Endothelial cell of hepatic sinusoid (primary cell): ENCODE data around the gene TRMT5.

Experiments
- in situ Hi-C: cut with HindIII; loops from 2 replicates; pipeline ENCODE4 v1.10.0; 2017; ENCODE audit warnings: low sequenced_read_pairs

Gene TRMT5

GRCh38 chr14:60980811-60981632 is at the start of gene TRMT5, which contains the start of gene SLC38A6:
Gene TRMT5 (minus strand): TSS chr14:60981079. CDS start chr14:60980973, 106 bp downstream.
Gene SLC38A6 (plus strand): TSS chr14:60981245. CDS start chr14:60981278, 33 bp downstream.
- in situ Hi-C loops: loop anchor here (10.0 kb wide), 1 partner anchor 64 kb away; no protein-coding TSS in a partner anchor

DNA sequence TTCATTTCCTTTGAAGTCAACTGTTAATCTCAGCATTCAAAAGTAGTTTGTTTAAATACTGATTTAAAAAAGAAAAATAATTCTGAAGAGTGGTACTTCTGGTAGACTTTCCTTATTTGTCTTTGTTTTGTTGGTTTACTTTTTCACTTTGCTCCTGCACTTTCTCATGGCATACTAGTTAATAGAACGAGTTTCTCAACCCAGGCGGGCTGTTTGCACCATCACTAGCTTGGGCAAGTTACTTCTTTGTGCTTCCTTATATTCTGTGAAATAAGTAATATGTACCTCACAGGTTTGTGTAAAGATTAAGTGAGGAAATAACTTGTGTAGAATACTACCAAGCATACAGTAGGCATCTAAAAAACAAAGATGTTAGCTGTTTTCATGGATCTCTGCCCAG is 45.6 kb upstream of the TRMT5 start:
- in situ Hi-C loops: no loop called here

DNA sequence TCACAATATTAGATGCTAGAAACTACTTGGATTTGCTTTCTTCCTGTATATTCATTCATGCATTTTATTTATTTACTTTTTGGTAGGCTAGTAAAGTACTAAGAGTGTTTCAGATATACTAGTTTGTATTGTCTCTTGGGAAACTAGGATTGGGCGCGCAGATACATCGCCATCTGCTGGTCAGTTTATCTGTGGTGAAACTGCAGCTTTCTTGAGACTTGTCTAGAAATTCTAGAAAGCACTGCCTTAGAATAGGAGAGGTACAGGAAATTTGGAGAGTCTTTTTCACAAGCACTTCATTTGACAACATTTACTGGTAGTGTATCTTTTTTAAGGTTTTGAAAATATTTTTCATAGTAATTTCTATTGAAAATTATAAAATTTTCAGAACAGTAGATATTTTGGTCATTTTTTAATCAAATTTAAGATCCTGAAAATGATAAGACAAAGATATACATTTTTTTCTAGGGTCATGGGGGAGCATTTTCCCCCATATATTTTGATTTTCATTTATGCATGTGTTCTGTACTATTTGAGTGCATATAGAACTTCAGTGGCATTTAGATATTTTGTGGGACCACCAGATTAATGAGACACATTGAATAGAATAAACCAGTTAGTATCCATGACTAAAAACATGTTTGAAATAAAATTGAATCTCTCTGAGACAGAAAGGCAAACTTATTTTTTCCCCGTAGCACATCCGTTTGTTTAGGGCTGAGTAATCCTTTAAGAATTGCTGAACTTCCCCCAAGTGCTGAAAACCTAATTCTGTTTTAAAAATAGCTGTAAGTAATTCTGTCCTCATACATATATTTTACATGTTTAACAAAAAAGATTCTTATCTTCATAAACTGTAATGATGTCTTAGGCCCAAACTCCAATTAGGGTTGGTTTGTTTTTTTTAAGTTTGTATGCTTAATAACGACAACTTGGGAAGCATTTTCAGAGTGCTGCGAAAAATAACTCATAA is 44.7 kb upstream of the TRMT5 start:
- in situ Hi-C loops: no loop called here

DNA sequence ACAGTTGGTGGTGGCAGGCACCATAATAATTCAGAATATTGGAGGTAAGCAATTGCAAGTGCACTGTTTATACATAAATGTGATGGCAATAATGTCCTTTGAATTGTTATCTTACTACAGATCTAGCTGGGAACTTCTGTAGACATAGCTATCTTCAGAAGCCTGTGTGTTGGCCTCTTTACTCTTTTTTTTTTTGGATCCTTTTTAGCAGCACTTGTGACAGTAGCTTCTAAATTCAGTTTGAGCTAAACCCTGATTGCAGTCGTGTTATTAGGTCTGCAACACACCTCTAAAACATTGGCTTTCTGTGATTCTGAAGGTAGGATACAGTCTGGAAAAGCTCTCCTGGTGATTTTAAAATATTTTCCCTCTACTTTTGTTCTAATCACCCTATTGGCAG is 38.7 kb upstream of the TRMT5 start:
- in situ Hi-C loops: no loop called here

GRCh38 chr14:61003571-61003970 is 22.7 kb upstream of the TRMT5 start:
- in situ Hi-C loops: no loop called here

DNA sequence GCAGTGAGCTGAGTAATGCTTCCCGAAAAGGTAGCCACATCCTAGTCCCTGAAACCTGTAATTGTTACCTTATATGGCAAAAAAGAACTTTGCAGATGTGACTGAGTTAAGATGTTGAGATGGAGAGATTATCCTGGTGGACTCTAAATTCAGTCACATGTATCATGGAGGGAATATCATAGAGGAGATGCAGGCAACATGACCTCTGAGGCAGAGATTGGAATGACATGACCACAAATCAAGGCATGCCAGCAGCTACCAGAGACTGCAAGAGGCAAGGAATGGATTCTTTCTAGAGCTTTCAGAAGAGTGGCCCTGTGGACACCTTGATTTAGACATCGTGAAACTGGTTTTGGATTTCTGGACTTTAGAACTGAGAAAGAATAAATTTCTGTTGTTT is 18.7 kb upstream of the TRMT5 start:
- in situ Hi-C loops: no loop called here

DNA sequence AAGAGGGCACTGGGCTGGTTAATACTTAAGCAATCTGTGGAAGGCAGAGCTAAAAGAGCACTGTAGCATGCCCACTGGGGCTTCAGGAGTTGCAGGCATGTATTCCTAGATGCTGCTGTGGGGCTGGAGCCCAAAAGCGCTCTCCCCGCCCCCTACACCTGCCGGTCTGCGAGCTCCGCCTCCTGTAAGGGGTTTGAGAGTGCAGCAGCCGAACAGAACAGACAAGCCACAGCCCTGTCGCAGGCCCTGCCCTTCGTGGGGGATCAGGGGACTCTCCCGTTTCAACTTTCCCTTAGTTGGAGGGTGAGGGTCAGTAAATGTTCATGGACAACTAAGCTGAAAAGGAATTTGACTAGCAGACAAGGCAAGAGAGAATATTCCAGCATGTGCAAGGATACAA is 17.7 kb upstream of the TRMT5 start:
- in situ Hi-C loops: no loop called here

- in situ Hi-C loops: loop anchor here (10.0 kb wide), 1 partner anchor 55 kb away; no protein-coding TSS in a partner anchor
Observed at GRCh38 chr14:60989599-60989998, 8.7 kb upstream of the TRMT5 start.

DNA sequence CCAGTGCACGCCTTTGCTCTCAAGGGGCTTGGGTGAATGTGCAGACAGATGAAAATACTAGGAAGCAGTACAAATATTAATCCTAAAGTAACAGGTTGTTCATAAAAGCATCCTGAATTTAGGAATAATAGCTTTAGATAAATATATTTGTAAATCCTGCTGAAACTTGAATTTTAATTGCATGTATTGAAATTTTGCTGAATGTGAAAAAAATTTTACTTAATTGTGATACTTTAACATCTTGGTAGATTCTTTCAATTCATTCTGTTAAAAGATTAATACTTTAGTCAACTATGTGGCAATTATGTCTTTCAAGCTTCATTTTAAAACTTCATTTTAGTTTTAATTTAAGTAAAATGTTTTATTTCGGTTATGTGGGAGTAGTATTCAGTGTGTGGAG is 5.6 kb upstream of the TRMT5 start:
- in situ Hi-C loops: loop anchor here (10.0 kb wide), 1 partner anchor 58 kb away; no protein-coding TSS in a partner anchor

- in situ Hi-C loops: loop anchor here (10.0 kb wide), 1 partner anchor 61 kb away; no protein-coding TSS in a partner anchor
Observed at GRCh38 chr14:60984196-60984595, 3.3 kb upstream of the TRMT5 start.

GRCh38 chr14:60981633-60982455 is 965 bp upstream of the TRMT5 start:
- in situ Hi-C loops: loop anchor here (10.0 kb wide), 1 partner anchor 63 kb away; no protein-coding TSS in a partner anchor

DNA sequence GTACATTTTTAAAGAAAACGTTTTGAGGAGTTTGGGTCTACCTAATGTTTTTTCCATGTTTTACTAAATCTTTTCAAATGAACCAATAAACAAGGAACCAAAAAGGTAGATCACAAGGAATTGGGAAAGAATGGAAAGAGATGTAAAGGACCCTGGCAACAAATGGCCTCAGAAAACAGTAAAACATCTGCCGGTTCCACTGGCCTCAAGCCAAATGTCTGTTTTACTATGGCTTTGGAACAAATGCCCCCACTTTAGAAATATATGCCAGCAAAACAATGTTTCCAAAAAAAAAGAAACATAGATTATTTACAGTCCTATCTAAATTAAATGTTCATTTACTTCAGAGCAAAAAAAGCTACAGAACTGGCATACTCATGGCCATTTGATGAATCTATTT is 3.0 kb downstream of the TRMT5 start:
- in situ Hi-C loops: loop anchor here (5.0 kb wide), 1 partner anchor 36 kb away; no protein-coding TSS in a partner anchor

DNA sequence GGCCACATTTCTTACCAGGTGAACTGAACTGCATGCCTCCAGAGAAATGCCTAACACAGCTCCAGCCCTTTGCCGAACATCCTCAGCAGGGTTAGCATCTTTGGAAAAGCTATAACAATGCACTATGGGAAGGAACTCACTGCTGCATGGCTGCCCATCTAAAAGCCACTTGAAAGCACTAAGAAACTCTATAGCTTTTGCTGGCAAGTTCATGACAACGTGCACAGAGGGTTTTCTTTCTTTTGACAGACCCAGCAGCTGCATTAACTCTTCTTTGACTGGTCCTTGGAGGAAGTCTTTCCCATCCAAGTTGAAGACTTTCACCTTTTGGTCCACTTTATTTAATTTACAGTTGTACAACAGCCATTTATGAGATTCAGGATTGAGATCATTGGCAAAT is 5.3 kb downstream of the TRMT5 start:
- in situ Hi-C loops: loop anchor here (5.0 kb wide), 1 partner anchor 33 kb away; no protein-coding TSS in a partner anchor

- in situ Hi-C loops: no loop called here
Observed at GRCh38 chr14:60974090-60974651, 6.7 kb downstream of the TRMT5 start.

- in situ Hi-C loops: no loop called here
Observed at GRCh38 chr14:60973070-60973469, 7.8 kb downstream of the TRMT5 start.

DNA sequence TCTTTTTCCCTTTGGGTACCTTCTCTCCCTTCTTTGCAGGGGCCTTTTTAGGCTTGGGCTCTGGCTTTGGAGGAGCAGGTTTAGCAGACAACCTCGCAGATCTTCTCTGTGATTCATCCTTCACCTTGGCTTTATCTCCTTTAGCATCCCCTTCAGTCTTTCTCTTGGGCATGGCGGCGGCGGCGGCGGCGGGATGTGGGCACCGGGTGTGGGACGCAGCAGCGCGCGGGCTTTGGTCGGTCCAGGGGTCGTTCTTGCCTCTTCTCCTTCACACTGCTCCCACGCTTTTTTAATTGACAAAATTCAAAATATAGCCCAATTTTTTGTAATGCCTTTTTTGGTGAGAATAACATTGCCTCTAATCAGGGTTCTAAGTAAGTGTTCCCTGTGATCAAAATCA is 8.6 kb downstream of the TRMT5 start:
- in situ Hi-C loops: no loop called here

DNA sequence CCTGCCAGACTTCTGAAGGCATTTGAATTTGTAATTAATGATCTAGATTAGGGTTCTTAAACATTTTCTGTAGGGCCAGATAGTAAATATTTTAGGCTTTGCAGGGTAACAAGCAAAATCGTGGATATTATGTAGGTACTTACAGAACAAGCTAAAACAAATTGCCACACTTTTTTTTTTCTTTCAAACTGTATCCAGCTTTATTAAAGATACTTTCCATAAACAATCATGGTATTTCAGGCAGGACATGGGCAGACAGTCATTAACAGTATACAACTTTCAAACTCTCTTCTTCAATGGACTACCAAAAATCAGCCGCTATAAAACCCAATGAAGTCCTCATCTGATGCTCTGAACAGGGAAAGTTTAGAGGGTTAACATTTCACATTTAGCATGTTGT is 9.6 kb downstream of the TRMT5 start:
- in situ Hi-C loops: no loop called here

DNA sequence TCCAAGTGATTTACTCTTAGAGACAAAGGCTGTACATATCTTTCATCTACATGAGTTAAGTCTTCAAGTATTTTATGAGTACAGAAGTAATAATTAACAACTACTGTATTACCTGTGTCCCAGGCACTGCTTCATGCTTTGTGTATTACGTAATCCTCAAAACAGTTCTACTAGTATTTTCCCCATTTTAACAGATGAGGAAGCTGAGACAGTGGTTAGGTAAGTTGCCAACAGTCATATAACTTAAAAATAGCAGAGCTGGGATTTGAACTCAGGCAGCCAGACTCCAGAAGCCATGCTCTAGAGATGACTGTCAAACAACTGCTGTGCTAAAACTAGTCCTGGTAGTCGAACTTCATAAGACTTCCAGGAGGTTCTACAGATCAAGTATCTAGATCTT is 10.7 kb downstream of the TRMT5 start:
- in situ Hi-C loops: no loop called here

DNA sequence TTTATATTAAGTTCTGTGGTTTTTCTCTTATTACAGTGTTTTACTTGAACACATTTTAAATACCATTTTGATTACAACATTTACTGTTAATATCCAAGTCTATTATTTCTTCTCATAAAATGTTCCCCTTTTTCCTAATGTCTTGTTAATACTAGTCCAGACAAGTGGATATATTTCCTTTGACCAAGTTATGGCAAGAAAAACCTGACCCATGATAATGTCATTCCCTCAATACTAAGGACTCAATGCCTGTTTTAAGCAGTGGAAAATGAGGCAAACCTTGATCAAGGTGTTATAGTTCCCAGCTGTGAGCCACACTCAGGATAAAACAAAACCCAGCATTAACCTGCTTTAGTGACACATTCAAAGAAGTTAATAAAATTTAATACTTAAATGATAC is 12.2 kb downstream of the TRMT5 start:
- in situ Hi-C loops: no loop called here

GRCh38 chr14:60968099-60968498 is 12.8 kb downstream of the TRMT5 start:
- in situ Hi-C loops: no loop called here
